Endothelial cell of umbilical vein (primary cell): ENCODE results near the gene OPTC. TPM values are rescaled to one million over a fixed set of nuclear protein-coding genes. Genes with fewer than 3 reads are reported as not detected.

Experiments used
- BruUV-seq: library from RNA; stranded (reverse); fragments of 400-500 nt; replicated peaks from 2 replicates; lab custom pipeline; 2021; lab: Mats Ljungman, UMichigan
- CTCF ChIA-PET: fragments of 300-600, 350-600 bp; sonication (Branson Sonifier 250); formaldehyde crosslinking; loops from one replicate; lab custom pipeline; 2021; ENCODE audit warnings: antibody characterized with exemption, inconsistent platforms; lab: Charles Lee
- POLR2A ChIA-PET: fragments of 300-600, 350-600 bp; sonication (Branson Sonifier 250); formaldehyde crosslinking; loops from one replicate; lab custom pipeline; 2021; ENCODE audit warnings: antibody characterized with exemption, inconsistent platforms; lab: Charles Lee
- DNase-seq: peaks from one replicate; pipeline ENCODE4 v3.0.0-alpha.2; 2011; ENCODE audit warnings: low read depth, low spot score
- FAIRE-seq: peaks from 2 replicates; lab custom pipeline; 2011; peaks lifted over from hg19 to GRCh38; lab: Jason Lieb, UNC
- H2AFZ ChIP-seq: 2 replicates; pipeline ENCODE4 v1.6.0; 2012; ENCODE audit warnings: low read depth, low read length, control low read depth, inconsistent platforms
- H3K27ac ChIP-seq: 2 replicates; pipeline ENCODE4 v1.5.1; 2011; ENCODE audit warnings: low read depth, mild to moderate bottlenecking, control low read depth, low read length, moderate library complexity; ENCODE audit not compliant: insufficient read depth
- H3K27me3 ChIP-seq, 2 experiments: 2 replicates each; pipeline versions ENCODE4 v1.6.0 to v1.6.1; 2011; ENCODE audit warnings: low read length in 2 of 2, mixed read lengths in 1 of 2; ENCODE audit not compliant: control insufficient read depth in 2 of 2, insufficient read depth in 2 of 2
- H3K36me3 ChIP-seq, 2 experiments: 2 replicates in 1 of 2; 3 replicates in 1 of 2; pipeline ENCODE4 v1.5.1; 2011; ENCODE audit warnings: low read length in 2 of 2, mild to moderate bottlenecking in 1 of 2, moderate library complexity in 1 of 2; ENCODE audit not compliant: control insufficient read depth in 2 of 2, insufficient read depth in 2 of 2; ENCODE audit errors: extremely low read depth in 1 of 2
- H3K4me1 ChIP-seq: 3 replicates; pipeline ENCODE4 v1.5.1; 2011; ENCODE audit warnings: mild to moderate bottlenecking, low read length; ENCODE audit not compliant: control insufficient read depth, insufficient read depth; ENCODE audit errors: extremely low read depth
- H3K4me2 ChIP-seq: 2 replicates; pipeline ENCODE4 v1.6.1; 2011; ENCODE audit warnings: low read length, control low read depth, mixed read lengths; ENCODE audit not compliant: insufficient read depth
- H3K4me3 ChIP-seq, 3 experiments: fragments of 200-600 bp in 1 of 3; sonication (generic), shearing (Covaris generic) in 1 of 3; replicated peaks in 1 of 3; 2 replicates each; pipeline ENCODE4 v1.5.1; 2011 to 2016; ENCODE audit warnings: control low read depth in 3 of 3, low read length in 3 of 3, mild to moderate bottlenecking in 2 of 3, inconsistent platforms in 1 of 3, low read depth in 1 of 3, moderate library complexity in 1 of 3; ENCODE audit not compliant: insufficient read depth in 1 of 3
- H3K79me2 ChIP-seq: 2 replicates; pipeline ENCODE4 v1.6.0; 2012; ENCODE audit warnings: low read length, inconsistent platforms; ENCODE audit not compliant: control insufficient read depth, insufficient read depth
- H3K9ac ChIP-seq: replicated peaks from 2 replicates; pipeline ENCODE3; 2011; ENCODE audit warnings: low read length, control low read depth; ENCODE audit not compliant: insufficient read depth; ENCODE audit errors: extremely low read depth
- H3K9me1 ChIP-seq: replicated peaks from 3 replicates; pipeline ENCODE4 v1.6.0; 2011; ENCODE audit warnings: mild to moderate bottlenecking, low read length; ENCODE audit not compliant: control insufficient read depth, insufficient read depth; ENCODE audit errors: extremely low read depth
- H3K9me3 ChIP-seq: replicated peaks from 2 replicates; pipeline ENCODE4 v1.5.1; 2012; ENCODE audit warnings: low read length, inconsistent platforms; ENCODE audit not compliant: control insufficient read depth, insufficient read depth
- H4K20me1 ChIP-seq: replicated peaks from 2 replicates; pipeline ENCODE3; 2011; ENCODE audit warnings: mild to moderate bottlenecking, low read length; ENCODE audit not compliant: control insufficient read depth, insufficient read depth; ENCODE audit errors: extremely low read depth
- CTCF ChIP-seq, 2 donors: IDR thresholded peaks; 1 replicate in 1 of 2; 2 replicates in 1 of 2; pipeline ENCODE4 v1.5.1; 2011; ENCODE audit warnings: low read length in 2 of 2, mild to moderate bottlenecking in 2 of 2, moderate library complexity in 2 of 2, control low read depth in 1 of 2, inconsistent platforms in 1 of 2, low read depth in 1 of 2; ENCODE audit not compliant: insufficient read depth in 1 of 2; ENCODE audit errors: extremely low read depth in 1 of 2
- EZH2 ChIP-seq: IDR thresholded peaks from 2 replicates; pipeline ENCODE4 v1.6.1; 2012; ENCODE audit warnings: borderline replicate concordance, low read depth, mild to moderate bottlenecking, moderate library complexity, low read length, inconsistent platforms; ENCODE audit not compliant: severe bottlenecking
- FOS ChIP-seq: IDR thresholded peaks from 2 replicates; pipeline ENCODE4 v1.6.1; 2011; ENCODE audit warnings: mild to moderate bottlenecking, low read length, moderate library complexity, borderline replicate concordance; ENCODE audit not compliant: insufficient read depth
- GATA2 ChIP-seq: IDR thresholded peaks from 2 replicates; pipeline ENCODE4 v1.7.0; 2011; ENCODE audit warnings: low read depth, mild to moderate bottlenecking, moderate library complexity, mixed read lengths, low read length; ENCODE audit not compliant: insufficient read length, insufficient read depth
- JUN ChIP-seq: IDR thresholded peaks from 2 replicates; pipeline ENCODE4 v1.6.1; 2011; ENCODE audit warnings: borderline replicate concordance, low read depth; ENCODE audit not compliant: insufficient read length, insufficient read depth
- MAX ChIP-seq: IDR thresholded peaks from 2 replicates; pipeline ENCODE4 v1.6.1; 2011; ENCODE audit not compliant: insufficient read depth, insufficient read length
- MYC ChIP-seq: IDR thresholded peaks from one replicate; pipeline ENCODE4 v1.6.1; 2011; ENCODE audit warnings: mild to moderate bottlenecking, low read depth, low read length
- POLR2A ChIP-seq: IDR thresholded peaks from 2 replicates; pipeline ENCODE4 v1.6.1; 2012; ENCODE audit warnings: low read depth, mild to moderate bottlenecking, control low read depth, low read length
- POLR2AphosphoS5 ChIP-seq: IDR thresholded peaks from 2 replicates; pipeline ENCODE4 v1.6.1; 2012; ENCODE audit warnings: low read depth, mild to moderate bottlenecking, control low read depth, low read length, moderate library complexity; ENCODE audit not compliant: insufficient read depth
- dilution Hi-C: fragments of 300-500 bp; cut with MboI; formaldehyde crosslinking; loops from one replicate; pipeline ENCODE4 v1.15.0; 2019; ENCODE audit warnings: low sequenced_read_pairs; ENCODE audit not compliant: extremely low pct_ligation_motif_present
- intact Hi-C: fragments of 100-400 bp; cut with micrococcal nuclease; formaldehyde crosslinking; loops from one replicate; pipeline ENCODE4 v1.10.0; 2022
- polyA plus RNA-seq, 4 experiments: library from polyadenylated mRNA; depleted of rRNA in 3 of 4; stranded (reverse) in 3 of 4; unstranded in 1 of 4; fragments of >200 nt; gene quantifications; 2 replicates each; pipeline versions ENCODE4 v1.2.1 to v1.2.3, GENCODE V29; 2011 to 2012; ENCODE audit warnings: missing spikeins in 1 of 4
- total RNA-seq: library from RNA; stranded (reverse); gene quantifications from 2 replicates; pipeline ENCODE4 v1.2.3, GENCODE V29; 2021

Gene OPTC
- total and polyA plus RNA-seq, 2 donors (not counting 3 experiments of a cell fraction or from before 2014, with no cell fraction given), result not detected

GRCh38 chr1:203492748-203493130, 1.2 kb upstream of the OPTC start:
- intact Hi-C loops (no loop called here), dilution Hi-C loops (no loop called here)
- no peak overlapping the region for H3K27ac ChIP-seq
- H3K9me3 ChIP-seq, result no peaks in the 10 kb centered on the region
- TF ChIP-seq POLR2AphosphoS5 (no peak), MAX (no peak), FOS (no peak), MYC (no peak), JUN (no peak), GATA2 (no peak), EZH2 (no peak), POLR2A (no peak), CTCF (IDR thresholded peaks at IDR 0.05; ENCODE audit: extremely low read depth in 1 of 2, insufficient read depth in 1 of 2, low read depth in 1 of 2, low read length in 2 of 2) (no peak)
- FAIRE-seq (no peak), DNase-seq (no peak)
- H3K9ac ChIP-seq, result no peak overlapping the region
- peaks cover 8 to 10% of the 10 kb centered on the region in 2 experiments for H3K27me3 ChIP-seq
- H3K4me2 ChIP-seq, result no peak overlapping the region
- CTCF ChIA-PET, result interaction anchor here (1.6 to 2.2 kb wide), 2 partner anchors 11 to 220 kb away, joined by 8 to 11 read pairs; no protein-coding TSS in a partner anchor
- no peaks in the 10 kb centered on the region for H4K20me1 ChIP-seq
- no peaks in the 10 kb centered on the region for H3K9me1 ChIP-seq
- no peaks in the 10 kb centered on the region for H3K36me3 ChIP-seq
- H3K4me1 ChIP-seq, result no peaks in the 10 kb centered on the region
- BruUV-seq, result no TSS peak
- POLR2A ChIA-PET, result no interaction called here
- H3K79me2 ChIP-seq, result no peaks in the 10 kb centered on the region
- H2AFZ ChIP-seq, result no peak overlapping the region
- no peak overlapping the region for H3K4me3 ChIP-seq
